KOPT-K1 (cell line): Measurements from ENCODE around the gene KLHL25.

Source experiments
- H3K27ac ChIP-seq: fragments of 200-600 bp; sonication (generic); 2 replicates; pipeline ENCODE4 v1.5.1; 2016; ENCODE audit warnings: antibody characterized with exemption, mild to moderate bottlenecking, low read depth, low read length; ENCODE audit not compliant: poor library complexity, severe bottlenecking
- H3K36me3 ChIP-seq: fragments of 200-600 bp; sonication (generic); 2 replicates; pipeline ENCODE4 v1.5.1; 2017; ENCODE audit warnings: antibody characterized with exemption, mild to moderate bottlenecking, low read length, moderate library complexity; ENCODE audit not compliant: insufficient read depth
- H3K9me3 ChIP-seq: fragments of 200-600 bp; sonication (generic); 2 replicates; pipeline ENCODE4 v1.5.1; 2017; ENCODE audit warnings: antibody characterized with exemption, low read length, mild to moderate bottlenecking; ENCODE audit not compliant: insufficient read depth, poor library complexity, severe bottlenecking

The KLHL25 gene

GRCh38 chr15:85771781-85772445, 22.8 kb downstream of the KLHL25 start:
- Histone ChIP-seq H3K36me3 (no peaks in the 10 kb centered on the region), H3K27ac (no peak overlapping the region), H3K9me3 (no peaks in the 10 kb centered on the region)

DNA sequence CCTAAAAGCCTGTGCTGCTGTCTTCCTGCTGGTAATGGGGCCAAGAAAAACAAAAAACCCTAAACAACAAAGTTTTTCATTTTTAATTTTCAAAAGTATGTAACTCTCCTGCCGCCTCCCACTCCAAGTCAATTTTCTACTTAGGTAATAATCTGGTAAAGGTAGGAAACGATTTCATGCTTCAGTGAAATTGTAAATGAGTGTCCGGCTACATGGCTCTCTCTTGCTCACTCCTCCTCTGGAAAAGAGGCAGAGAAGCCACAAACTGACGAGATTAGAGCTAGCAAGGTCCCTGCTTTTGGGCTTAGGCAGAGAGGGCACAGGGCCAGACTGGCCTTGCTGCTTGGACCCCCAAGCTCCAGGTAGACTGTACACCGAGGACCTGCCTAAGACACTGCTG, 23.5 kb downstream of the KLHL25 start:
- H3K9me3 ChIP-seq: no peaks in the 10 kb centered on the region

GRCh38 chr15:85770096-85771041, 24.4 kb downstream of the KLHL25 start:
- H3K27ac ChIP-seq: no peak overlapping the region
- H3K36me3 ChIP-seq: no peaks in the 10 kb centered on the region
- no peaks in the 10 kb centered on the region for H3K9me3 ChIP-seq

More for the DNA sequence above, 23.5 kb downstream of the KLHL25 start:
- Histone ChIP-seq H3K27ac (no peak overlapping the region), H3K36me3 (no peaks in the 10 kb centered on the region)

GRCh38 chr15:85769182-85769900, 25.4 kb downstream of the KLHL25 start:
- H3K27ac ChIP-seq: no peak overlapping the region
- no peaks in the 10 kb centered on the region for H3K9me3 ChIP-seq
- H3K36me3 ChIP-seq: no peaks in the 10 kb centered on the region

DNA sequence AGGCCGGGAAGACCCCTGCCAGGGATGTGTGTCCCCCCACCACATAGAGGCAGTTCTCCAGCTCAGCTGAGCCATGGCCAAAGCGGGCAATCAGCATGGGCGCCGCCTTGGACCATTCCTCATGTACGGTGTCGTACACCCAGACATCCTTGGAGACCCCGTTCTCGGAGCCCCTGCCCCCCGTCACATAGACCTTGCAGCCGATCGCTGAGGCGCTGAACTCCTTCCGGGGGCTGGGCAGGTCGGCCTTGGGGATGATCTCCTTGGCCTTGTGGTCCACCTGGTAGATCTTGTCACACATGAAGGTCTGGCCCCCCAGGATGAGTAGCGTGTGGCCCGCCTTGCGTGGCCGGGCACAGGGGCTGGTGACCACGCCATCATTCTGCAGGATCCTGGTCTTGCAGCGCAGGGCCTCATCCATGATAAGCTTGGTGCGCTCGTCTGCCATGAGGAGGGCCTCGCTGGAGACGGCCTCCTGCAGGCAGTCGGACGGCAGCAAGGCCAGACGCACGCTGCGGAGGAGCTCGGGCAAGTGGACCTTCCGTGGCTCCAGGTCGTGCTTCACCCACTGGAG, 26.0 kb downstream of the KLHL25 start:
- no peaks in the 10 kb centered on the region for H3K9me3 ChIP-seq
- no peak overlapping the region for H3K27ac ChIP-seq
- H3K36me3 ChIP-seq: no peaks in the 10 kb centered on the region

GRCh38 chr15:85767785-85768529, 26.8 kb downstream of the KLHL25 start:
- H3K27ac ChIP-seq: no peak overlapping the region
- H3K9me3 ChIP-seq: no peaks in the 10 kb centered on the region
- H3K36me3 ChIP-seq: no peaks in the 10 kb centered on the region

DNA sequence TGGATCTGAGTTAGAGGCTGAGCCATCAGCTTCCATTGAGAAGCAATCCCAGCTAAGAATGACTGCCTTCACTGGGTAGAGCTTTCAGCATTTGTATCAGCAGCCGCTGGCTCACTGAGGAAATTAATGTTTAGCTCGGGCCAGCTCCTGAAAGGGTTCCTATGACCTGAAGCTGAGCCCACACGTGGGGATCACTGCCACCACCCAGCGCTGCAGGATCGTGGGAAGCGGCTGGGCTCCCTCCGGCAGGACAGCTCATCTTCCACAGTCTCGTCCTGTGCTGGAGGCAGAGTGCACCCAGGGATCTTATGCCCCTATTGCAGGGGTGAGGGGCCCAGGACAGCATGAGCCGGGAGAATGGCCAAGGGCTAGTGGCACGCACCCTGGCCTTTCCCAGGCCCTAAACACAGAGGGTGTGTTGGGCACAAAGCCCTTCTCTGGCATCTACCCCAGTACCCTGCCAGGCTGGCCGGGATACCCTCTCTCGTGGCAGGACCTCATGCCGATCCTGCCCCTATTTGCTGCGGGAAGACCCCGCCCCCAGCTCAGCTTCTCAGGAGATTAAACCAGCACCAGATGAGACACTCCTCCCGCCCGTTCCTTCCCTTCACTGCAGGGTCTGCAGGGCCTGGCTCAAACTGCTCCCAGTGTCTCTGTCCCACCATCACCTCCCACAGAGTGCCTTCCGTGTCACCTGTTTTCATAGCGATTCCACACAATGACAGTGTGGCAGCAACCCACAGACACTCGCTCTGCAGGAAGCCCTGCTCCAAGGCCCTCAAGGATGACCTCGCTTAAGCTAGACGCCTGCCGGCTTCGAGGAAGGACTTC, 28.5 kb downstream of the KLHL25 start:
- Histone ChIP-seq H3K9me3 (no peaks in the 10 kb centered on the region), H3K36me3 (no peaks in the 10 kb centered on the region), H3K27ac (no peak overlapping the region)

DNA sequence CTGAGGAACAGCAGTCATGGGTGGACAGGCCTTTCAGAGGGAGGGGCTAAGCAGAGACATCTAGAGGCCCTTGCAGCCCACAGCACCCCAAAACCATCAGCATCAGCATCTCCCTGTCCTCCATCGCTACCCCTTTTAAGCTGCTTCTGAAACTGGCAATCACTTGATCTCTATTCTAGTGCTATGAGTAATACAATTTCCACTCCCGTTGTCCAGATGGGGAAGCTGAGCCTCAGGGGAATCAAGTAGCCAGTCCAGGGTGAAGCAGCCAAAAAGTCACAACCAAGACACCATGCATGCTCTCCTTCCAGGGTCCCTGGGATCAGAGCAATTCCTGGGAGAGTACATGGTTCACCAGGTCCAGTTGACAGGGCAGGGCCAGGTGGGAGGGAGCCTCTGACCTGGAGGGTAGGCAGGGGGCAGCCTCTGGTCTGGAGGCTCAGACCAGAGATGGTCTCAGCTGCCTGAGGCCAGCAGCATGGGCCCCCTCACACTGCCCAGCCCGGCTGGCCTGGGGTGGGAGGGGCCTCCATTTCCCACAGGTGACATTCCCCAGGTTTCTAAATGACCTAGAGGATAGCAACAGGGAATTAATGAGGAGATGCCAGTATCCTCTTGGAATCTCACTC, 30.0 kb downstream of the KLHL25 start:
- H3K9me3 ChIP-seq: no peaks in the 10 kb centered on the region
- no peaks in the 10 kb centered on the region for H3K36me3 ChIP-seq
- no peak overlapping the region for H3K27ac ChIP-seq

DNA sequence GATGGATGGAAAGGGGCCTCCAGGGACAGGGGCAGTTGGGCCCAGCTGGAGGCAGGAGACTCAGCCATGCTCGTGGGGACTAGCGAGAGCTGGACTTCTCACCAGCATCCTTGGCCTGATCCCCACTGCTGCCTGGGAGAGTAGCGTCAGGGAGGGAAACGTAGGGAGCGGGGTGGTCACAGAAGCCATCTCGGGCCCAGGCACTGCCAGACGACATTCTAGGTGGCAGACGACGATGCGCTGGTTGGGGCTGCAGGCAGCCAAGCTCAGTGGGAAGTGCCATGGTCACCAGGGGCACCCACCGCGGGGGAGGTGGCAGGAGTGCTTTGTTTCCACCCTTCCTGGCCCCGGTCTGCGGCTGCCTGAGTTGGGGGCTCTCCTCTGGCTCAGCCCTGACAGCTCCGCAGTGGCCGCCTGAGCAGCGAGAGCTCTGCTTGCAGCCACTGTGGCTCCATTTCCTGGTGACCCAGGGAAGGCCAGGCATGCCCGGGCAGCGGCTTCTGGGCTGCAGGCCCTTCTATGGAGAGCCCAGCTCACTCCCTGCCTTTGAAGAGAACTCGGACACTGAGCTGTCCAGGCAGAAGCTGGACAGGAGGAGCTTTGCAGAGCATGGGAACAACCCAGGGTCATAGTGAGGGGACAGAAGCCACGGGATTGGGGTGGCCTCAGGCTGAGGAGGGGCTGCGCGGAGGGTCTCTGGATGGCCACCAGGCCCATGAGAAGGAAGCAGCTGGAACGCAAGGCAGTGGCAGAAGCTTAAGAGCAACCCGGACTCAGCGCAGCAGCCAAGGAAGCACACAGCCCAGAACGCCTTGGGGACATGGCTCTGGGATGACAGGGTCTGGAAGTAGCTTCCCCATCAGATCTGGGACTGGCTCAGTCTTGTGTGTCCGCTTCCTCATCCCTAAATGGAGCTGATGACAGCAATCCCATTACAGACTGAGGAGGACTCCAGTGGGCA, 30.8 kb downstream of the KLHL25 start:
- Histone ChIP-seq H3K27ac (no peak overlapping the region), H3K36me3 (no peaks in the 10 kb centered on the region), H3K9me3 (no peaks in the 10 kb centered on the region)

DNA sequence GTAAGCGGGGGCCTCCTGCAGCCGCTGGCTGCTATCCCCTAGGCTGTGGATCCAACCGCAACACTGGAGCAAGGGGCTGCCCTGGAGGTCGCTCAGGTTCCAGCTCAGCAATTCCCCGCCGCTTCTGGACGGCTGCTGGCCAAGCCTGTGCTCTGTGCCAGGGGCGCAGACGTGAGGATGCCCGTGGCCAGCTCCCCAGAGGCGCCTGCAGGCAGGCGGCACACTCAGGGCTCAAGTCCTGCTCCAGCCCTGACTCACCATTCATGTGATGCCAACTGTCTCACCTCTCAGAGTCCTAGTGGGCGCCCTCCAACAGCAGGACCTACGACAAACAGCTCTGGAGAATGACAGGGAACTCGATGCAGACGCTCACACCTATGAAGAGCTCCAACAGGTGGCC, 31.6 kb downstream of the KLHL25 start:
- Histone ChIP-seq H3K27ac (no peak overlapping the region), H3K9me3 (no peaks in the 10 kb centered on the region), H3K36me3 (no peaks in the 10 kb centered on the region)

DNA sequence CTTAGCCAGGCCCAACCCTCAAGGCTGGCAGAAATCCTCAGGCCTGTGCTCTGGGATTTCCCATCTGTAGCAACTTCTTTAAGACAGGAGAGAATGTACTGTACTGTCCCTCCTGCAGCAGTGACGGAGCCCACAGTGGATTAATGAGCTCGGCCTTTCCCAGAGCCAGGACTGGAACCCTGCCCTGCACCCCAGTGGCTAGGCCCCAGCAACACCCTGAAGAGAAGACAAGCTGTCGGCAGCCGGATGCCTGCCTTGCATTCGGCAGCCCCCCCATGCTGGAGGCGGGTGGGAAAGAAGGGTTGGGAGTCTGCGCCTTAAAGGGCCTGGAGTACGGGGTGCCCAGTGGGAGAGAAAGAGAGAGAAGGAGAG, 32.0 kb downstream of the KLHL25 start:
- Histone ChIP-seq H3K9me3 (no peaks in the 10 kb centered on the region), H3K36me3 (no peaks in the 10 kb centered on the region; the same call in 1 of the 2 replicates), H3K27ac (no peak overlapping the region)

GRCh38 chr15:85762039-85762755, 32.5 kb downstream of the KLHL25 start:
- H3K9me3 ChIP-seq: no peaks in the 10 kb centered on the region
- H3K36me3 ChIP-seq: no peaks in the 10 kb centered on the region; the same call in 1 of the 2 replicates
- H3K27ac ChIP-seq: no peak overlapping the region
